Upper lobe of right lung (tissue), 1 donor: ENCODE measurements around the gene METTL25B. TPM values are rescaled to one million over a fixed set of nuclear protein-coding genes. Genes with fewer than 3 reads are reported as not detected.

ENCODE experiments used
- ATAC-seq: fragments of 200-7000 bp; cut with Tn5 transposase; one replicate; pipeline ENCODE4 v1.9.1; 2020; ENCODE audit warnings: mild to moderate bottlenecking, moderate library complexity
- DNase-seq: peaks from one replicate; pipeline ENCODE4 v3.0.0-alpha.2; 2020
- H3K27ac ChIP-seq: fragments of 200-600 bp; one replicate; pipeline ENCODE4 v1.8.0; 2022
- H3K27me3 ChIP-seq: fragments of 200-600 bp; one replicate; pipeline ENCODE4 v1.8.0; 2022; ENCODE audit warnings: mild to moderate bottlenecking
- H3K36me3 ChIP-seq: fragments of 200-600 bp; one replicate; pipeline ENCODE4 v1.8.0; 2022
- H3K4me1 ChIP-seq: fragments of 200-600 bp; one replicate; pipeline ENCODE4 v1.8.0; 2022
- H3K4me3 ChIP-seq: fragments of 200-600 bp; one replicate; pipeline ENCODE4 v1.8.0; 2022; ENCODE audit warnings: mild to moderate bottlenecking
- H3K9me3 ChIP-seq: fragments of 200-600 bp; one replicate; pipeline ENCODE4 v1.8.0; 2022
- intact Hi-C: fragments of 100-400 bp; cut with DNase I; formaldehyde crosslinking; loops from one replicate; pipeline ENCODE4 v1.11.0; 2022
- total RNA-seq: library from RNA; stranded (reverse); fragmentation: NEBNext Ultra II Directional; extraction: Animal tissue kit (Norgen Biotek cat#: 25700); gene quantifications from one replicate; pipeline ENCODE4 v1.2.1, GENCODE V29; 2021
- TF ChIP-seq, protein P1 (sequence below): fragments of 200-600 bp; IDR thresholded peaks from one replicate; pipeline ENCODE4 v1.8.0; 2022; ENCODE audit warnings: antibody characterized with exemption
- donor health status: DM: no; HTN: yes; CAD: no; lungs with severe emphysema.

METTL25B gene
- total RNA-seq, 1 donor from 2014 or later, result 42.4 TPM

DNA sequence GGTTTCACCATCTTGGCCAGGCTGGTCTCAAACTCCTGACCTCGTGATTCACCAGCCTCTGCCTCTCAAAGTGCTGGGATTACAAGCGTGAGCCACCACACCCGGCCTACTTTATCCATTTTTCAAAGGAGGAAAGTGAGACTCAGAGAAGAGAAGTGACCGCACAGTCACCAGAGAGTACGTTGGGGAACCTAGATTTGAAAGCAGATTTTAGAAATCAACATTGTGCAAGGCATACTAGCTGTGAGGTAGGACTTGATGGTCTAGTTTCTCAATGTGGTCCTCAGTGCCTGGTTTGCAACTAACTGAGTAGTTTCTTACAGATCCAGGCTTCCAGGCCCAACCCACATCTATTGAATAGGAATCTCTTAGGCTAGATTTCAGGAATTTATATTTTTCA lies 37.4 kb downstream of the METTL25B start:
- Histone ChIP-seq H3K4me1 (peaks cover 23% of the 10 kb centered on the region), H3K36me3 (peaks cover 7% of the 10 kb centered on the region), H3K27ac (no peak overlapping the region), H3K9me3 (no peaks in the 10 kb centered on the region), H3K4me3 (peak overlapping the region; percentile 88), H3K27me3 (no peaks in the 10 kb centered on the region)
- ATAC-seq, result no peak
- TF ChIP-seq, protein P1, sequence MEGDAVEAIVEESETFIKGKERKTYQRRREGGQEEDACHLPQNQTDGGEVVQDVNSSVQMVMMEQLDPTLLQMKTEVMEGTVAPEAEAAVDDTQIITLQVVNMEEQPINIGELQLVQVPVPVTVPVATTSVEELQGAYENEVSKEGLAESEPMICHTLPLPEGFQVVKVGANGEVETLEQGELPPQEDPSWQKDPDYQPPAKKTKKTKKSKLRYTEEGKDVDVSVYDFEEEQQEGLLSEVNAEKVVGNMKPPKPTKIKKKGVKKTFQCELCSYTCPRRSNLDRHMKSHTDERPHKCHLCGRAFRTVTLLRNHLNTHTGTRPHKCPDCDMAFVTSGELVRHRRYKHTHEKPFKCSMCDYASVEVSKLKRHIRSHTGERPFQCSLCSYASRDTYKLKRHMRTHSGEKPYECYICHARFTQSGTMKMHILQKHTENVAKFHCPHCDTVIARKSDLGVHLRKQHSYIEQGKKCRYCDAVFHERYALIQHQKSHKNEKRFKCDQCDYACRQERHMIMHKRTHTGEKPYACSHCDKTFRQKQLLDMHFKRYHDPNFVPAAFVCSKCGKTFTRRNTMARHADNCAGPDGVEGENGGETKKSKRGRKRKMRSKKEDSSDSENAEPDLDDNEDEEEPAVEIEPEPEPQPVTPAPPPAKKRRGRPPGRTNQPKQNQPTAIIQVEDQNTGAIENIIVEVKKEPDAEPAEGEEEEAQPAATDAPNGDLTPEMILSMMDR, result no peak
- no peak for DNase-seq
- intact Hi-C loops, result no loop called here

DNA sequence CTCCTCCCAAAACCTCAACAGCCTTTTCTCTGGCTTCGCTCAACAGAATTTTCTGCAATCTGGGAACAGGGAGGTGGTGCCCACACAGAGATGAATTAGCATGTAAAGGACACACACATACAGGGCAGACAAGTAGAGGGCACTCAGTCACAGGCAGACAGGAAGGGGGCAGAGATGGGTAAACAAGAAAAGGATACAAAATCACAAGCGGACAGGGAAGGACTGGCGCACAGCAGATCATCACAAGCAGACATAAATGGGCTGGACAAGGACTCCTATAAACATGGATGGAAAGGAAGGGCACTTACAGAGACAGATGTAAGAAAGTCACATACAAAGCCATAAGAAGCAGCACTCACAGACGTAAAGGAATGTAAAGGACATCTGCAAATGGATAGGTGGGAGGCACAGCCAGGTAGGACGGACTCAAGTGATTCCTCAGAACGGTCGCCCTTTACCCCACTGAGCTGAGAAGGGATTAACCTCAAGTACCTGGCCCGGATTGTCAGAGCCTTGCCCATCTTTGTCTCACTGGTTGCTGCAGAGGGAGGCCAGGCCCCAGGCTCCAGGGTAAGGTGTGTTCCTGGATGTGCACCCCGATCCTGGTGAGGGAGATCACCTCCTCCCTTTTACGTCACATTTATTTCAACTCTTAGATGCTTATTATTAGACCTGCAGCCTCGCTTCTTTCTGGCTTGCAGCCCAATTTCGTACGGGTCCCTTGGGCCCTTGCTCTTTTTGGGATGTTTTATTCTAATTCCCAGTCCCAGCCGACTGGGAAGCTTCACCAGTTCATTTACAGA lies 38.2 kb downstream of the METTL25B start:
- Histone ChIP-seq H3K27ac (peak overlapping the region; percentile 89), H3K36me3 (peaks cover 14% of the 10 kb centered on the region), H3K4me3 (peak overlapping the region; percentile 88), H3K4me1 (peaks cover 32% of the 10 kb centered on the region), H3K27me3 (no peaks in the 10 kb centered on the region), H3K9me3 (no peaks in the 10 kb centered on the region)
- intact Hi-C loops, result no loop called here
- TF ChIP-seq, protein P1, result no peak
- ATAC-seq, result peak; percentile 1
- no peak for DNase-seq

DNA sequence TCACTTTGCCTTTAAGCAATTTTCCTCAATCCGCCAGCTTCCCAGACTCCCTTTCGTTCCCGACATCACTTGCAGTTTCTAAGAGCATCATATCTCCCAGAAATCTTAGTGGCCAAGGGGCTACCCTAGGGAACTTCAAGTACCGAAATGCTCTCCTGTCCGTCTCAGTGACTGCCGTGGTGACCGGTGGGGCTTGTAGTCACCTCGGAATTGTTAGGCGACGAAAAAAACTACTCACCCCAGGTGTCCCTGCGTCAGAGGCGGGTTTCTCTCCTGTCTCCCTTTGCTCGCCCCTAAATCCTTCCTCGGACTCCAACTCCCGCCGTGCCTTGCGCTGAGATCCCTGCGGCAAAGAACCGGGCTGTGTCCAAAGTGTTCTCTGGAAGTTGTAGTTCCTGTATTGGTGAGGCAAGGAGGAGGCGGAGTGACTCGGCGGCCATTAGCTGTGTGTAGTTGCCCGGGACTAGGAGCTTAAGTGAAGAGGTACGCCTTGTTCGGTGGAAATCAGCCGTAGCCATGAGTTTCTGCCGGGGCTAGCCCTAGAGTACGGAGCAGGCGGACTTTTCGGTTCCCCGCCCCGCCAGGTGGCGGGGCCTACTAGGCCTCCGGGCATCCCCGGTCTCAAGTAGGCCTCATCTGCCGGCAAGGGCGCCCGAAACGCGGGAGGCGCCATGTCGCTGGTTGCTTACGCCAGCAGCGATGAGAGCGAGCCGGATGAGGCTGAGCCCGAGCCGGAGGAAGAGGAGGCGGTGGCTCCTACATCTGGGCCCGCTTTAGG lies 39.0 kb downstream of the METTL25B start, which contains the start of gene PRCC:
PRCC (plus strand) TSS at position 435 of the 778 bp plus-strand sequence; CDS start at position 672, 237 bp downstream.
- DNase-seq, result peak; percentile 98
- Histone ChIP-seq H3K27ac (peak within 1 kb of the TSS; percentile 91), H3K4me3 (peak within 1 kb of the TSS; percentile 88), H3K36me3 (peaks cover 18% of the 10 kb centered on the region), H3K9me3 (no peaks in the 10 kb centered on the region), H3K4me1 (peaks cover 35% of the 10 kb centered on the region), H3K27me3 (no peaks in the 10 kb centered on the region)
- intact Hi-C loops, result no loop called here
- ATAC-seq, result peak; percentile 97
- TF ChIP-seq, protein P1, result no peak

DNA sequence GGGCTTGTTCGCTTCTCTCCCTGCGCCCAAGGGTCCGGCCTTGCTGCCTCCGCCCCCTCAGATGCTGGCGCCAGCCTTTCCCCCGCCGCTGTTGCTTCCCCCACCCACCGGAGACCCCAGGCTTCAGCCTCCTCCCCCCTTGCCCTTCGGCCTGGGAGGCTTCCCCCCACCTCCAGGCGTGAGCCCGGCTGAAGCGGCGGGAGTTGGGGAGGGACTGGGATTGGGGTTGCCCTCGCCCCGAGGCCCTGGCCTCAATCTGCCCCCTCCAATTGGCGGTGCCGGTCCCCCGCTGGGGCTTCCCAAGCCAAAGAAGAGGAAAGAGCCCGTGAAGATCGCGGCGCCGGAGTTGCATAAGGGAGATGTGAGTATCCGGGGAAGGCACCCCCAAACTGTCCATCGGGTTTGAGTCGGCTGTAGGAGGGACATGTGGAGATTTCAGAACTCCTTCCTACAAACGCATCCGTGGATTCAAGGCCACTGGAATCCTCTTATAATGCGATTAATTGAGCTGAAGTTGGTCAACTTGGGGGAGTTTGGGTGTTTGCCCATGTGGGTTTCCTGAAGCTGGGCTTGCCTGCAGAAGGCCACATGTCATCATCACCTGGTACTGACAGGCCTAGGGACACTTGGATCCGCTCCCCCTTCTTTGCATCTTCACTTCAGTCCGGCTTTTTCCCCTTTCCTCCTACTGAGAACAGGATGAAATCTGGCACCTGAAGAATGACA lies 39.8 kb downstream of the METTL25B start:
- DNase-seq, result peak; percentile 79
- peaks cover 18% of the 10 kb centered on the region for H3K36me3 ChIP-seq
- peaks cover 42% of the 10 kb centered on the region for H3K4me1 ChIP-seq
- peak overlapping the region; percentile 91 for H3K27ac ChIP-seq
- TF ChIP-seq, protein P1, result no peak
- H3K9me3 ChIP-seq, result no peaks in the 10 kb centered on the region
- ATAC-seq, result peak; percentile 7
- H3K27me3 ChIP-seq, result no peaks in the 10 kb centered on the region
- intact Hi-C loops, result no loop called here
- peak overlapping the region; percentile 88 for H3K4me3 ChIP-seq

DNA sequence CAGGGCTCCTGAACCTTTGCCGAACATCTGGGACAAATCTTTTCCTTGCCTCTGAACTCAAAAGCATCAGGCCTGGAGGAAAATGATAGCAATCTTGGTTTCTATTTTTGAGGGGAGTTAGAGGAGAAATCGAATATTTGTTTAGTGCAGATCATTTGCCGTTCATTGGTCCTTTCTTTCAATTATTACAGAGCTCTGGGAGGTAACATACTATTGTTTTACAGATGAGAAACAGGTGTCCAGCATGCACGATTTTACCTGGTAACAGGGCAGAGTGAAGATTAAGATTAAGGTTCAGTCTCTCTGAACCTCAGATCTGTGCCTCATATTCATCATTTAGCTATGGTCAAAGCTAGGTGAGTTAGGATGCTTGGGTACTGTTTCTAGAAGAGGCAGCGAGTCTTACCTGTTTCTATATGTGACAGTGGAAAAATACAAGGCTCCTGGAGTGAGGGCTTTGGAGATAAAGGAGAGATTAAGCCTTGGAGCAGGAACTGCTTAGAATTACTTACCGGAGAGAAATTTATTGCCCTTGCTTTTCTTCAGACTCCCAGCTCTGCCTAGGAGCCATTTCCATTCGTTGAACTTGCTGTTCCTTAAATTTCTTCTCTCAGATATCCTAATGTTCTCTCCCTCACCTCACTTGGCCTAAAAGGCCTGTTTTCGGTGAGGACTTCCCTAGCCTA lies 40.5 kb downstream of the METTL25B start:
- DNase-seq, result no peak
- Histone ChIP-seq H3K4me1 (peaks cover 42% of the 10 kb centered on the region), H3K27ac (peak overlapping the region; percentile 91), H3K4me3 (peak overlapping the region; percentile 88), H3K9me3 (no peaks in the 10 kb centered on the region), H3K27me3 (no peaks in the 10 kb centered on the region), H3K36me3 (peaks cover 18% of the 10 kb centered on the region)
- TF ChIP-seq, protein P1, result no peak
- intact Hi-C loops, result no loop called here
- ATAC-seq, result no peak
